ENCODE results near the gene CHRND.

CHRND gene

DNA sequence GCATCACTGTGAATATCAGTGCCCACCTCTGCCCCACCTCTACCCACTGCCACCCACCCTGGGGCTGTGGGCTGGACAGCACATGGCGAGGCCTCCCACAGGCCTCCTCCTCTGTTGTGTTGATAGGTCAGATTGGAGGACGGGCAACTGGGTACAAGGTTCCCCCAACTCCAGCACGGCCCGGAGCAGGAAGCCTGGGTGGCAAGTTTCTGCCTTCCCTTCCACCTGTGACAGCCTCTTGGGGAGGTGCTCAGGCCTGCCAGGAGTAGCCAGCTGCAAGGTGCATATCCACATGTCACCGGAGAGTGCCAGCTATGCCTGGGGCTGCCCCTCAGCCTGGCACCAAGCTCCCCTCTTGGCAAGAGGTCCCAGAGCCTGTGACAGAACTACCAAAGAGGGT is 31.4 kb upstream of the CHRND start:
- Histone ChIP-seq H3K36me3 (ENCODE audit: insufficient read depth) (no peaks in the 10 kb centered on the region), H4K20me1 (ENCODE audit: insufficient read depth) (no peaks in the 10 kb centered on the region)

DNA sequence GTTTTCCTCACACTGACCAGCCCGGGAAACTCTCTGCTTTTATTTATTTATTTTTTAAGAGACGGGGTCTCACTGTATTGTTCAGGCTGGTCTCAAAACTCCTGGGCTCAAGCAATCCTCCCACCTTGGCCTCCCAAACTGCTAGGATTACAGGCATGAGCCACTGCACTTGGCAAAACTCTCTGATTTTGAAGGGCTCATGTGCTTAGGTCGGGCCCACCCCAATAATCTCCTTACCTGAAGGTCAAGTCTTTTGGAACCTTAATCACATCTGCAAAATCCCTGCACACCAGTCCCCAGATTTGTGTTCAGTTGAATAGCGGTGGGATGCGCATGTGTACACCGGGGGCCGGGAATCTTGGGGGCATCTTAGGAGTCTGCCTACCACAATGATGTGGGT is 30.7 kb upstream of the CHRND start:
- Histone ChIP-seq H3K79me2 (ENCODE audit: insufficient read depth, low read depth) (no peaks in the 10 kb centered on the region), H3K4me2 (no peak overlapping the region), H2AFZ (ENCODE audit: low read depth) (no peak overlapping the region), H3K27me3 (ENCODE audit: insufficient read depth, low read depth) (no peaks in the 10 kb centered on the region; the same call in 1 of the 2 replicates), H3K4me1 (ENCODE audit: low read depth, poor library complexity, severe bottlenecking) (no peaks in the 10 kb centered on the region), H3K27ac (no peak overlapping the region), H3K4me3 (IDR thresholded peaks at IDR 0.05; ENCODE audit: insufficient read depth, low read depth, low read length) (no peak overlapping the region), H4K20me1 (ENCODE audit: insufficient read depth) (no peaks in the 10 kb centered on the region), H3K9ac (no peak overlapping the region), H3K36me3 (ENCODE audit: insufficient read depth) (no peaks in the 10 kb centered on the region)
- TF ChIP-seq, protein P1, sequence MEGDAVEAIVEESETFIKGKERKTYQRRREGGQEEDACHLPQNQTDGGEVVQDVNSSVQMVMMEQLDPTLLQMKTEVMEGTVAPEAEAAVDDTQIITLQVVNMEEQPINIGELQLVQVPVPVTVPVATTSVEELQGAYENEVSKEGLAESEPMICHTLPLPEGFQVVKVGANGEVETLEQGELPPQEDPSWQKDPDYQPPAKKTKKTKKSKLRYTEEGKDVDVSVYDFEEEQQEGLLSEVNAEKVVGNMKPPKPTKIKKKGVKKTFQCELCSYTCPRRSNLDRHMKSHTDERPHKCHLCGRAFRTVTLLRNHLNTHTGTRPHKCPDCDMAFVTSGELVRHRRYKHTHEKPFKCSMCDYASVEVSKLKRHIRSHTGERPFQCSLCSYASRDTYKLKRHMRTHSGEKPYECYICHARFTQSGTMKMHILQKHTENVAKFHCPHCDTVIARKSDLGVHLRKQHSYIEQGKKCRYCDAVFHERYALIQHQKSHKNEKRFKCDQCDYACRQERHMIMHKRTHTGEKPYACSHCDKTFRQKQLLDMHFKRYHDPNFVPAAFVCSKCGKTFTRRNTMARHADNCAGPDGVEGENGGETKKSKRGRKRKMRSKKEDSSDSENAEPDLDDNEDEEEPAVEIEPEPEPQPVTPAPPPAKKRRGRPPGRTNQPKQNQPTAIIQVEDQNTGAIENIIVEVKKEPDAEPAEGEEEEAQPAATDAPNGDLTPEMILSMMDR (conservative IDR thresholded peaks at IDR 0.05; ENCODE audit: low read depth, low read length) = no peak

More for the DNA sequence above, 31.4 kb upstream of the CHRND start:
- Histone ChIP-seq H3K4me1 (ENCODE audit: low read depth, poor library complexity, severe bottlenecking) (no peaks in the 10 kb centered on the region), H3K9ac (no peak overlapping the region), H3K79me2 (ENCODE audit: insufficient read depth, low read depth) (no peaks in the 10 kb centered on the region), H2AFZ (ENCODE audit: low read depth) (no peak overlapping the region), H3K27me3 (ENCODE audit: insufficient read depth, low read depth) (no peaks in the 10 kb centered on the region; the same call in 1 of the 2 replicates), H3K4me3 (IDR thresholded peaks at IDR 0.05; ENCODE audit: insufficient read depth, low read depth, low read length) (no peak overlapping the region), H3K27ac (no peak overlapping the region), H3K4me2 (no peak overlapping the region)
- TF ChIP-seq, protein P1 (conservative IDR thresholded peaks at IDR 0.05; ENCODE audit: low read depth, low read length) = no peak

DNA sequence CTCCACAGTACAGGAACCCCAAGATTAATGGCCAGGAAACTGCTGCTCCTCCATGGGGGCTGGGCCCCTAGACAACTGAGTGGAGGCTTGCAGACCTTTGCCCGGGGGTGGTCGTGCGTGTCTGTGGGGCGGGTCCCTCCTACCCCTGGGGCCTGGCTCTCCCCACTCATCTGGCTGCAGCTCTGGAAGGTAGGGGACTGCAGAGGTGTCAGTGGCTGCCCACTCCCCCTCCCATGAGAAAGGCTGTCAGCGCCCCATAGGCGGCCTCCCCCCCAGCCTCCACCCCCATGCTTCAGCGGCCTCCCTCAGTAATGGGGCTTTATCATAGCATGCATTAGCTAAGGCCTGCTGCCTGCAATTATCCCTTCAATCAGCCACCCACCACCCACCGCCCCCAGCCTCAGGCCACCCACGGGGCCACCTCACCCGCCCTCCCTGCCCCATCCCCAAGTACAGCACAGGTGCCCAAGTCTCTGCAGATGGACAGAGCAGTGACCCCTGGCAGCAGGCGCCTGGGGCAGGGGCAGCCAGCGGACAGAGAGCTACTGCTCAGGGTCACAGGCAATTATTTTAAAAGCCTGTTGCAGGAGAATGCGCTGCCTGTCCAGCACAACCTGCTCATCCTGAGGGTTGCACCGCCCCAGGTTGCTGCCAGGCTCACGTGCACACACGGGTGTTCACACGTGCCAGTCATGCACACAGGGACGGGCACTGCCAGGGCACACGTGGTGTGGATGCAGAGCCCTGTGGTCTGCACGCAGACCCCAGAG is 29.3 kb upstream of the CHRND start:
- H3K4me3 ChIP-seq (IDR thresholded peaks at IDR 0.05; ENCODE audit: insufficient read depth, low read depth, low read length) = no peak overlapping the region
- H2AFZ ChIP-seq (ENCODE audit: low read depth) = no peak overlapping the region
- TF ChIP-seq, protein P1 (conservative IDR thresholded peaks at IDR 0.05; ENCODE audit: low read depth, low read length) = no peak
- H3K4me2 ChIP-seq = no peak overlapping the region
- H3K9ac ChIP-seq = no peak overlapping the region
- no peaks in the 10 kb centered on the region for H3K4me1 ChIP-seq (ENCODE audit: low read depth, poor library complexity, severe bottlenecking)
- H4K20me1 ChIP-seq (ENCODE audit: insufficient read depth) = no peaks in the 10 kb centered on the region
- peaks cover 4% of the 10 kb centered on the region; the same call in 1 of the 2 replicates for H3K27me3 ChIP-seq (ENCODE audit: insufficient read depth, low read depth)
- no peak overlapping the region for H3K27ac ChIP-seq
- H3K79me2 ChIP-seq (ENCODE audit: insufficient read depth, low read depth) = no peaks in the 10 kb centered on the region
- H3K36me3 ChIP-seq (ENCODE audit: insufficient read depth) = no peaks in the 10 kb centered on the region

DNA sequence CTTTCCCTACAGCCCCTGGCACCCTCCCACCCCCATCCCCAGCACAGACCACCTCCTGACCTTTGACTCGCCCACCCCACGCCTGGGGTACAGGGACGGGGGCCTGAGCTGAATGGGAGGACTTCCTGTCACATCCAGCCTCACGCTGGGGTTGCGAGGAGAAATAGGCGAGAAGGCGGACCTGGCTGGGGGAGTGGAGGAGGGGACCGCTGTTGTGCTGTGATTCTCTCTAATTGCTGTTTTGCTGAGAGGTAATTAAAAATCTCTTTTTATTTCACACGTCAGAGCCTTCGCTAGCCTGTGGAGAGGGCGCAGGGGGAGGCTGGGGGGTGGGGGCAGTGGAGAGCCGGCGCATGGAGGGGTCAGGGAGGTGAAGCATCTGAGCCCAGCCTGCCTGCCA is 28.6 kb upstream of the CHRND start:
- no peak overlapping the region for H3K27ac ChIP-seq
- no peak overlapping the region for H3K9ac ChIP-seq
- no peaks in the 10 kb centered on the region for H4K20me1 ChIP-seq (ENCODE audit: insufficient read depth)
- no peaks in the 10 kb centered on the region for H3K79me2 ChIP-seq (ENCODE audit: insufficient read depth, low read depth)
- no peak overlapping the region for H3K4me3 ChIP-seq (IDR thresholded peaks at IDR 0.05; ENCODE audit: insufficient read depth, low read depth, low read length)
- no peak overlapping the region for H3K4me2 ChIP-seq
- H3K36me3 ChIP-seq (ENCODE audit: insufficient read depth) = no peaks in the 10 kb centered on the region
- no peak overlapping the region for H2AFZ ChIP-seq (ENCODE audit: low read depth)
- TF ChIP-seq, protein P1 (conservative IDR thresholded peaks at IDR 0.05; ENCODE audit: low read depth, low read length) = no peak
- peaks cover 4% of the 10 kb centered on the region; the same call in 1 of the 2 replicates for H3K27me3 ChIP-seq (ENCODE audit: insufficient read depth, low read depth)
- no peaks in the 10 kb centered on the region for H3K4me1 ChIP-seq (ENCODE audit: low read depth, poor library complexity, severe bottlenecking)

Measured in KMS-11 (cell line).